Activated T-cell treated with anti-CD3 and anti-CD28 coated beads, Interleukin-2, amount 50 U/mL, for 4 hours (primary cell): ENCODE measurements around the gene ZNF740. TPM values are rescaled to one million over a fixed set of nuclear protein-coding genes. Genes with fewer than 3 reads are reported as not detected.
"Not testable (repeated sequence)": the region's sequence is repeated elsewhere in the genome, so short reads cannot be mapped to it uniquely, and the experiment has no call there.

Experiments
- ATAC-seq, 2 donors: fragments of 200-7000 bp; cut with Tn5 transposase; one replicate each; pipeline ENCODE4 v1.10.0; 2021
- DNase-seq: peaks from one replicate; pipeline ENCODE4 v3.0.0-alpha.2; 2020
- H3K27me3 Mint-ChIP-seq: one replicate; pipeline ENCODE4 v1.8.0; 2021; ENCODE audit warnings: low read depth, mixed read lengths
- H3K36me3 Mint-ChIP-seq: one replicate; pipeline ENCODE4 v1.8.0; 2022; ENCODE audit warnings: mixed read lengths; ENCODE audit not compliant: insufficient read depth
- H3K4me1 Mint-ChIP-seq: one replicate; pipeline ENCODE4 v1.8.0; 2021; ENCODE audit warnings: low read depth, mixed read lengths
- H3K4me3 Mint-ChIP-seq: one replicate; pipeline ENCODE4 v1.8.0; 2021; ENCODE audit warnings: mild to moderate bottlenecking, moderate library complexity, mixed read lengths
- H3K9me3 Mint-ChIP-seq: one replicate; pipeline ENCODE4 v1.8.0; 2021; ENCODE audit warnings: mixed read lengths
- total RNA-seq, 3 donors: library from RNA; stranded (reverse); gene quantifications; one replicate each; pipeline ENCODE4 v1.2.1, GENCODE V29; 2021

ZNF740 gene
- total RNA-seq, 3 donors from 2014 or later = 29.7 to 41.5 (median 36.6) TPM

- H3K27me3 Mint-ChIP-seq = no peaks in the 10 kb centered on the region
These were observed 15.2 kb downstream of the ZNF740 start for GRCh38 chr12:53195516-53196420.

GRCh38 chr12:53196486-53196885 lies 16.0 kb downstream of the ZNF740 start:
- H3K4me1 Mint-ChIP-seq = peaks cover 40% of the 10 kb centered on the region
- peaks cover 43% of the 10 kb centered on the region for H3K36me3 Mint-ChIP-seq
- DNase-seq (no peak), ATAC-seq (no peak)
- no peaks in the 10 kb centered on the region for H3K27me3 Mint-ChIP-seq
- H3K4me3 Mint-ChIP-seq = no peak overlapping the region
- no peaks in the 10 kb centered on the region for H3K9me3 Mint-ChIP-seq

More at GRCh38 chr12:53195516-53196420, 15.2 kb downstream of the ZNF740 start:
- no peak overlapping the region for H3K4me3 Mint-ChIP-seq
- peaks cover 36% of the 10 kb centered on the region for H3K4me1 Mint-ChIP-seq
- H3K36me3 Mint-ChIP-seq = peaks cover 43% of the 10 kb centered on the region
- ATAC-seq = no peak
- DNase-seq = no peak
- no peaks in the 10 kb centered on the region for H3K9me3 Mint-ChIP-seq

GRCh38 chr12:53197011-53197640 lies 16.6 kb downstream of the ZNF740 start:
- H3K27me3 Mint-ChIP-seq = no peaks in the 10 kb centered on the region
- DNase-seq (no peak), ATAC-seq (no peak)
- peaks cover 46% of the 10 kb centered on the region for H3K4me1 Mint-ChIP-seq
- H3K4me3 Mint-ChIP-seq = no peak overlapping the region
- no peaks in the 10 kb centered on the region for H3K9me3 Mint-ChIP-seq
- H3K36me3 Mint-ChIP-seq = peaks cover 42% of the 10 kb centered on the region

GRCh38 chr12:53198486-53199110 lies 18.1 kb downstream of the ZNF740 start:
- peak overlapping the region; percentile 56 for H3K4me3 Mint-ChIP-seq
- DNase-seq (no peak), ATAC-seq (peak in 1 of 2 donors; percentile 16)
- no peaks in the 10 kb centered on the region for H3K9me3 Mint-ChIP-seq
- peaks cover 37% of the 10 kb centered on the region for H3K36me3 Mint-ChIP-seq
- no peaks in the 10 kb centered on the region for H3K27me3 Mint-ChIP-seq
- peaks cover 54% of the 10 kb centered on the region for H3K4me1 Mint-ChIP-seq

GRCh38 chr12:53199700-53200099 lies 19.2 kb downstream of the ZNF740 start:
- Mint-ChIP-seq H3K9me3 (no peaks in the 10 kb centered on the region), H3K4me1 (peaks cover 65% of the 10 kb centered on the region), H3K36me3 (peaks cover 34% of the 10 kb centered on the region), H3K4me3 (no peak overlapping the region), H3K27me3 (no peaks in the 10 kb centered on the region)
- ATAC-seq (no peak), DNase-seq (no peak)

GRCh38 chr12:53200107-53200457 lies 19.6 kb downstream of the ZNF740 start:
- Mint-ChIP-seq H3K4me1 (peaks cover 68% of the 10 kb centered on the region), H3K27me3 (no peaks in the 10 kb centered on the region), H3K4me3 (peak overlapping the region; percentile 77), H3K36me3 (peaks cover 33% of the 10 kb centered on the region), H3K9me3 (no peaks in the 10 kb centered on the region)
- ATAC-seq (no peak), DNase-seq (no peak)

GRCh38 chr12:53200458-53201176 lies 20.1 kb downstream of the ZNF740 start:
- Mint-ChIP-seq H3K9me3 (no peaks in the 10 kb centered on the region), H3K36me3 (peaks cover 28% of the 10 kb centered on the region), H3K4me1 (peaks cover 73% of the 10 kb centered on the region), H3K4me3 (peak overlapping the region; percentile 77), H3K27me3 (no peaks in the 10 kb centered on the region)
- DNase-seq (no peak), ATAC-seq (peak; percentile 49 to 55)

GRCh38 chr12:53201177-53201541 lies 20.6 kb downstream of the ZNF740 start:
- DNase-seq (no peak), ATAC-seq (no peak)
- no peaks in the 10 kb centered on the region for H3K27me3 Mint-ChIP-seq
- no peaks in the 10 kb centered on the region for H3K9me3 Mint-ChIP-seq
- peaks cover 79% of the 10 kb centered on the region for H3K4me1 Mint-ChIP-seq
- peak overlapping the region; percentile 77 for H3K4me3 Mint-ChIP-seq
- H3K36me3 Mint-ChIP-seq = peaks cover 26% of the 10 kb centered on the region

- peaks cover 24% of the 10 kb centered on the region for H3K36me3 Mint-ChIP-seq
- H3K4me3 Mint-ChIP-seq = no peak overlapping the region
- H3K27me3 Mint-ChIP-seq = no peaks in the 10 kb centered on the region
- peaks cover 82% of the 10 kb centered on the region for H3K4me1 Mint-ChIP-seq
- no peak for DNase-seq
- H3K9me3 Mint-ChIP-seq = no peaks in the 10 kb centered on the region
- ATAC-seq = no peak
These were observed 21.1 kb downstream of the ZNF740 start for GRCh38 chr12:53201639-53202038.

- Mint-ChIP-seq H3K36me3 (peaks cover 18% of the 10 kb centered on the region), H3K4me1 (peaks cover 84% of the 10 kb centered on the region)
- not testable (repeated sequence) for H3K4me3 Mint-ChIP-seq, DNase-seq, ATAC-seq, H3K27me3 Mint-ChIP-seq, H3K9me3 Mint-ChIP-seq
These were observed 21.8 kb downstream of the ZNF740 start for GRCh38 chr12:53202316-53202715.

GRCh38 chr12:53204351-53204750 lies 23.8 kb downstream of the ZNF740 start:
- DNase-seq (no peak), ATAC-seq (no peak)
- no peaks in the 10 kb centered on the region for H3K27me3 Mint-ChIP-seq
- peak overlapping the region; percentile 86 for H3K4me3 Mint-ChIP-seq
- peaks cover 87% of the 10 kb centered on the region for H3K4me1 Mint-ChIP-seq
- H3K36me3 Mint-ChIP-seq = peaks cover 16% of the 10 kb centered on the region
- no peaks in the 10 kb centered on the region for H3K9me3 Mint-ChIP-seq

- DNase-seq = peak; percentile 44
- Mint-ChIP-seq H3K9me3 (no peaks in the 10 kb centered on the region), H3K4me1 (peaks cover 83% of the 10 kb centered on the region), H3K27me3 (no peaks in the 10 kb centered on the region), H3K36me3 (peaks cover 7% of the 10 kb centered on the region), H3K4me3 (peak overlapping the region; percentile 86)
- ATAC-seq = peak; percentile 79 to 84
These were observed 25.4 kb downstream of the ZNF740 start for GRCh38 chr12:53205747-53206419.

GRCh38 chr12:53207042-53207441 lies 26.5 kb downstream of the ZNF740 start, which contains the start of gene ITGB7:
Gene ITGB7 (minus strand): TSS chr12:53207251. CDS start chr12:53200443, 6,808 bp downstream.
- H3K36me3 Mint-ChIP-seq = peaks cover 8% of the 10 kb centered on the region
- H3K9me3 Mint-ChIP-seq = no peaks in the 10 kb centered on the region
- H3K27me3 Mint-ChIP-seq = no peaks in the 10 kb centered on the region
- H3K4me3 Mint-ChIP-seq = peak within 1 kb of the TSS; percentile 86
- DNase-seq (peak; percentile 58), ATAC-seq (peak; percentile 65)
- peaks cover 75% of the 10 kb centered on the region for H3K4me1 Mint-ChIP-seq
